ENCODE data around the gene TMEM252.

- TF ChIP-seq CTCF (IDR thresholded peaks at IDR 0.05), result no peak
- TF ChIP-seq EP300 (IDR thresholded peaks at IDR 0.05), result no peak
- no peak for TF ChIP-seq POLR2A (IDR thresholded peaks at IDR 0.05)
Measured at GRCh38 chr9:68497629-68498028, 43.1 kb downstream of the TMEM252 start.
